ENCODE measurements around the gene RUNX3.

DNA sequence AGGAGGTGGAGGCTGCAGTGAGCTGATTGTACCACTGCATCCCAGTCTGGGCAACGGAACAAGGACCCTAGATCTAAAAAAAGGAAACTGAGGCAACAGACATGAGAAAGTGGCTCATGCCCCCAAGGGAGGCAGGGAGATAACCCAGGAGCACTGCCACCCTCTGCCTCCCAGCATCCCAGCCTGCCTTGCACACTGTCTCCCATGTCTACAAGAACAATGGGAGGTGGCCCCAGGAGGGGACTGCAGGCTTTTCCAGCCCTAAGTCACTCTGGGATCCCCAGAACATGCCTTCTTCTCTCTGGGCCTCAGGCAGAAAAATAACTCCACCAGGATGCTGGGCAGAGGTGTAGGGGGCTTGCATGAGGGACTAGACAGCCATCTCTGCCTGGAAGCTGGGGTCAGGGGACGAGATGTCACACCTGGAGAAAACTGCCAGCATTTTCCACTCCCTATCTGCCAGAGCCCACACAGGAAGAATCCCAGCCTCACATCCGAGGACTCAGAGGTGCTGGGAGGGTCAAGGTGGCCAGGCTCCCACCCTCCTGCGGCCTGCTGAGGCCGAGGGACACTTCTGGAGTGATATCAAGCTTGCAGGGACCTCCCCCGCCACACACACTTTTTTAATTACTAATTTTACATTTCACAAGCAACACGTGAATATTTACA is 21.4 kb downstream of the RUNX3 start:
- TF ChIP-seq REST (IDR thresholded peaks at IDR 0.05; ENCODE audit: low read depth), result no peak
- no peak for TF ChIP-seq TCF12 (IDR thresholded peaks at IDR 0.05; ENCODE audit: low read depth)
- no peak for TF ChIP-seq CREB1 (IDR thresholded peaks at IDR 0.05; ENCODE audit: low read depth)
- TF ChIP-seq, protein P1, sequence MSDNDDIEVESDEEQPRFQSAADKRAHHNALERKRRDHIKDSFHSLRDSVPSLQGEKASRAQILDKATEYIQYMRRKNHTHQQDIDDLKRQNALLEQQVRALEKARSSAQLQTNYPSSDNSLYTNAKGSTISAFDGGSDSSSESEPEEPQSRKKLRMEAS (IDR thresholded peaks at IDR 0.05), result no peak
- no peak for TF ChIP-seq EGR1 (IDR thresholded peaks at IDR 0.05)
- TF ChIP-seq TAF1 (IDR thresholded peaks at IDR 0.05; ENCODE audit: low read depth), result no peak
- TF ChIP-seq EP300 (IDR thresholded peaks at IDR 0.05; ENCODE audit: borderline replicate concordance), result no peak
- TF ChIP-seq CEBPB (IDR thresholded peaks at IDR 0.05), result no peak
- TF ChIP-seq YY1 (IDR thresholded peaks at IDR 0.05; ENCODE audit: low read depth), result no peak
- TF ChIP-seq TEAD4 (IDR thresholded peaks at IDR 0.05), result no peak
